AG08396 (cell line): ENCODE measurements around the gene SPATA46.

Source experiments
- DNase-seq: peaks from one replicate; pipeline ENCODE4 v3.0.0; 2012; ENCODE audit warnings: low spot score, mixed read lengths

Gene SPATA46

GRCh38 chr1:162391790-162392563 lies 15.3 kb upstream of the SPATA46 start:
- peak; percentile 54 for DNase-seq

GRCh38 chr1:162390396-162391185 lies 13.9 kb upstream of the SPATA46 start:
- no peak for DNase-seq

GRCh38 chr1:162389971-162390370 lies 13.3 kb upstream of the SPATA46 start:
- DNase-seq = no peak

- DNase-seq = no peak
Measured at GRCh38 chr1:162389021-162389818, 12.6 kb upstream of the SPATA46 start.

- DNase-seq = no peak
Measured at GRCh38 chr1:162388615-162389014, 12.0 kb upstream of the SPATA46 start.

GRCh38 chr1:162388083-162388594 lies 11.5 kb upstream of the SPATA46 start:
- no peak for DNase-seq

GRCh38 chr1:162387226-162388082 lies 10.8 kb upstream of the SPATA46 start:
- no peak for DNase-seq

GRCh38 chr1:162386292-162387225 lies 9.9 kb upstream of the SPATA46 start:
- DNase-seq = no peak

GRCh38 chr1:162385702-162386101 lies 9.0 kb upstream of the SPATA46 start:
- no peak for DNase-seq

- no peak for DNase-seq
Measured at GRCh38 chr1:162385280-162385623, 8.6 kb upstream of the SPATA46 start.

GRCh38 chr1:162384601-162385279 lies 8.1 kb upstream of the SPATA46 start:
- no peak for DNase-seq

GRCh38 chr1:162384116-162384515 lies 7.5 kb upstream of the SPATA46 start:
- no peak for DNase-seq

GRCh38 chr1:162383516-162383915 lies 6.9 kb upstream of the SPATA46 start:
- DNase-seq = no peak

GRCh38 chr1:162383091-162383490 lies 6.4 kb upstream of the SPATA46 start:
- no peak for DNase-seq

- no peak for DNase-seq
Measured at GRCh38 chr1:162381941-162382750, 5.5 kb upstream of the SPATA46 start.

- DNase-seq = no peak
Measured at GRCh38 chr1:162381383-162381782, 4.7 kb upstream of the SPATA46 start, which contains the start of gene C1orf226. TSS of gene C1orf226 (plus strand) at chr1:162381728. CDS start at chr1:162381902, 174 bp downstream.

GRCh38 chr1:162380061-162380846 lies 3.6 kb upstream of the SPATA46 start:
- DNase-seq = no peak

- no peak for DNase-seq
Measured at GRCh38 chr1:162375463-162375862, 1.2 kb downstream of the SPATA46 start.
